Right lobe of liver (tissue), 4 donors: ENCODE measurements around the gene ADRA1B.

Source experiments
- CTCF ChIP-seq, 4 donors: fragments of 200-600 bp in 3 of 4; fragments of 450-650 bp in 1 of 4; IDR thresholded peaks; one replicate each; pipeline versions ENCODE4 v1.5.1 to v1.8.0; 2016 to 2022; ENCODE audit warnings: antibody characterized with exemption in 4 of 4, mild to moderate bottlenecking in 2 of 4
- POLR2A ChIP-seq: fragments of 450-650 bp; IDR thresholded peaks from one replicate; pipeline ENCODE4 v1.6.1; 2017; ENCODE audit warnings: antibody characterized with exemption, mild to moderate bottlenecking
- donor health status: DM: no; HTN: no; CAD: no.
- donor health status: DM: no; HTN: no; CAD: no.
- donor health status: DM: no; HTN: yes; CAD: no.

DNA sequence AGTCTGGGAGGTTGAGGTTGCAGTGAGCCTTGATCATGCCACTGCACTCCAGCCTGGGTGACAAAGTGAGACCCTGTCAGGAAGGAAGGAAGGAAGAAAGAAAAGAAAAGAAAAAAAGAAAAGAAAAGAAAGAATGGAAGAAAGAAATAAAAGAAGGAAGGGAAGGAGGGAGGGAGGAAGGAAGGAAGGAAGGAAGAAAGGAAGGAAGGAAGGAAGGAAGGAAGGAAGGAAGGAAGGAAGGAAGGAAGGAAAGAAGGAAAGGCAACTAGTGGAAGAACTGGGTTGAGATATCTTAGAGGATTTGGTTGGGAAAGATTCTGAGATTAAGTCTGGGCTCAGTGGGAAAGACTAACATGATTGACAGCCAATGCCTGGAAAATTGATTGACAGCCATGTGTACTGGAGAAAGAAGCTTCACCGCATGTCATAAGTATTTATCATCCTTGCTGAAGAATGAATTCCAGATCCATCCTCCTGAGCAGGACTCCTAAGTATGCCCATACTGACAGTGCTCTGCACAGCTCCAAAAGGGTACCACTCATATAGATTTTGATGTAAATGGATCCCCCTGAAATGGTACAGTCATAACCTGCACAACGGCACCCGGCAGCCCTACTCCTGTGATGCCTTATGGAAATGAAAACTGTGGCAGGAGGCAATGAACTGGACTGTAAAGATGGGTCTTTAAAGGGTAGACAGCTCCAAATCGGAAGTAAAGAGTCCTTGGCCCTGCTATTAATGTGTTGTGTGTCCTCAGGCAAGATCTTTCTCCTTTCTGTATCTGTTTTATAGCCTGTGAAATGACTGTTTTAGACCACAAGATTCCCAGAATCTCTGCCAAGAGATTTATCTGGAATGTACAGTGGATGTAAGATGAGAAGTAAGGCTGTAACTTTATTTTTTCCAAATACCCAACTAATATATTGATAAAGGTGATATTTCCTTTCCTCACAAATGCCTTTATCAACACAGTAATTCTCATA, 16.9 kb upstream of the ADRA1B start:
- TF ChIP-seq CTCF (IDR thresholded peaks at IDR 0.05) (no peak), POLR2A (no peak)
